ENCODE data around the gene PCNT. TPM values are rescaled to one million over a fixed set of nuclear protein-coding genes. Genes with fewer than 3 reads are reported as not detected.

The PCNT gene
- total RNA-seq, 1 experiment from 2014 or later: 38.4 TPM

DNA sequence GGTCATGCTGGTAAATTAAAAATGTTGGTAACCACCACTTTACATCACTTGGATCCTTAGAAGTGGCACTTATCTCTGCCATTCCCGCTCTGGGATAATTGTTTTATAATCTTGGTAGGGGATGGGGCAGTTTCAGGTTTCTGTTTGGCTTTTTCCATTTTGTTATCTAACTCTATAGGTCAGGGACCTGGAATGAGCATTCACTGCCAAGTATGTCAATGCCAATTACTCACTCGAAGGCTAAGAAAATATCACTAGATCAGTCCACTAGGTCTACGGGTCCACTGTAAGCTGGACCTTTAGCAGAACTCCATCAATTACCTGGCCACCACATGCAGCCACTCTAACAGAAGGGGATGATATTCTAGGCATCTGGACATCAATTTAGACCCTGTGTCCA is 130.2 kb downstream of the PCNT start:
- H3K9me3 ChIP-seq: peaks cover 9% of the 10 kb centered on the region; the same call in 1 of the 2 replicates
- TF ChIP-seq, protein P1, sequence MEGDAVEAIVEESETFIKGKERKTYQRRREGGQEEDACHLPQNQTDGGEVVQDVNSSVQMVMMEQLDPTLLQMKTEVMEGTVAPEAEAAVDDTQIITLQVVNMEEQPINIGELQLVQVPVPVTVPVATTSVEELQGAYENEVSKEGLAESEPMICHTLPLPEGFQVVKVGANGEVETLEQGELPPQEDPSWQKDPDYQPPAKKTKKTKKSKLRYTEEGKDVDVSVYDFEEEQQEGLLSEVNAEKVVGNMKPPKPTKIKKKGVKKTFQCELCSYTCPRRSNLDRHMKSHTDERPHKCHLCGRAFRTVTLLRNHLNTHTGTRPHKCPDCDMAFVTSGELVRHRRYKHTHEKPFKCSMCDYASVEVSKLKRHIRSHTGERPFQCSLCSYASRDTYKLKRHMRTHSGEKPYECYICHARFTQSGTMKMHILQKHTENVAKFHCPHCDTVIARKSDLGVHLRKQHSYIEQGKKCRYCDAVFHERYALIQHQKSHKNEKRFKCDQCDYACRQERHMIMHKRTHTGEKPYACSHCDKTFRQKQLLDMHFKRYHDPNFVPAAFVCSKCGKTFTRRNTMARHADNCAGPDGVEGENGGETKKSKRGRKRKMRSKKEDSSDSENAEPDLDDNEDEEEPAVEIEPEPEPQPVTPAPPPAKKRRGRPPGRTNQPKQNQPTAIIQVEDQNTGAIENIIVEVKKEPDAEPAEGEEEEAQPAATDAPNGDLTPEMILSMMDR (IDR thresholded peaks at IDR 0.05; ENCODE audit: insufficient read depth in 1 of 2, low read depth in 1 of 2, low read length in 1 of 2, severe bottlenecking in 1 of 2, unreplicated experiment in 1 of 2): no peak
- ChIA-PET CTCF (no interaction called here), POLR2A (no interaction called here)
- peaks cover 6% of the 10 kb centered on the region; the same call in 1 of the 2 replicates for H3K4me1 ChIP-seq
- peaks cover 37% of the 10 kb centered on the region for H3K36me3 Mint-ChIP-seq (ENCODE audit: insufficient read depth, unreplicated experiment)
- H3K27me3 ChIP-seq (replicated peaks; ENCODE audit: control insufficient read depth, insufficient read depth, low read length): no peaks in the 10 kb centered on the region
- no peaks in the 10 kb centered on the region; the same call in none of the 2 replicates for H3K36me3 ChIP-seq (ENCODE audit: control insufficient read depth, insufficient read depth, low read length)
- intact Hi-C loops (cut with micrococcal nuclease; ENCODE audit: unreplicated experiment): no loop called here
- H3K27me3 Mint-ChIP-seq (ENCODE audit: insufficient read depth, unreplicated experiment): no peaks in the 10 kb centered on the region
- H3K4me1 Mint-ChIP-seq (ENCODE audit: low read depth, unreplicated experiment): no peaks in the 10 kb centered on the region
- no peak overlapping the region for H3K4me3 Mint-ChIP-seq (ENCODE audit: unreplicated experiment)
- H3K9me3 Mint-ChIP-seq (ENCODE audit: unreplicated experiment): no peaks in the 10 kb centered on the region
- DNase-seq: no peak
- BruUV-seq (replicated peaks): no TSS peak
- H3K27ac Mint-ChIP-seq (ENCODE audit: unreplicated experiment): no peak overlapping the region
- no peak overlapping the region for H3K4me3 ChIP-seq (ENCODE audit: low read depth, low read length)

DNA sequence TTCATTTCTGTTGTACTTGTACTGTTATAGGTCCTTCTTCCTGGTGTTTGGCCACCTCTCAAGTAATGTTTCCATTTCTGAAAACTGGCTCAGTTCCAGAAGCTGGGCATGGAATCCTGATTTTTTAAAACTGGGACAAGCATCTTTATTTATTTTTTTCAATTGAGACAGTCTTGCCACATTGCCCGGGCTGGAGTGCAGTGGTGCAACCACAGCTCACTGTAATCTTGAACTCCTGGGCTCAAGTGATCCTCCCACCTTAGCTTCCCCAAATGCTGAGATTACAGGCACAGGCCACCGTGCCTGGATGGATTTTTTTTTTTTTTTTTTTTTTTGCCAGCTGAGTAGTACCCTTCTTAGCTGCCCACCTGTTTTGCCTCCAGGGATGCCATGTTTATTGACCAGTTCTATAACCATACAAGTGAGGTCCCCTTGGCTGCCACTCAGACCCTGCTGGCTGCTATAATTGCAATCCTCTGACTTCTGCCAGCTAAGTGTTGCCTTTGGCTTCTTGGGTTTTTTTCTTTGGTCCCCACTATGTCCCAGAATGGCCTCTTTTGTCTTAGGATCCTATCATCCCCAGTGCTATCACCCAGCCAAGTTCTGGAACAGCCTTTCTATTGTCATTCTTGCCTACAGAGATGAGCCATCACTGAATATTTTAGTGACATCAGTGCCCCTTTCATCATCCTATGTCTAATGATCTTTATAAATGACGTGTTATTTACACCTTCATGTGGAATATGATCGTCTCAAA is 130.9 kb downstream of the PCNT start:
- Histone ChIP-seq H3K9me3 (0 out of 2 replicates have a peak, but pooled peaks cover 2% of the 10 kb centered on the region), H3K27me3 (replicated peaks; ENCODE audit: control insufficient read depth, insufficient read depth, low read length) (no peaks in the 10 kb centered on the region)

DNA sequence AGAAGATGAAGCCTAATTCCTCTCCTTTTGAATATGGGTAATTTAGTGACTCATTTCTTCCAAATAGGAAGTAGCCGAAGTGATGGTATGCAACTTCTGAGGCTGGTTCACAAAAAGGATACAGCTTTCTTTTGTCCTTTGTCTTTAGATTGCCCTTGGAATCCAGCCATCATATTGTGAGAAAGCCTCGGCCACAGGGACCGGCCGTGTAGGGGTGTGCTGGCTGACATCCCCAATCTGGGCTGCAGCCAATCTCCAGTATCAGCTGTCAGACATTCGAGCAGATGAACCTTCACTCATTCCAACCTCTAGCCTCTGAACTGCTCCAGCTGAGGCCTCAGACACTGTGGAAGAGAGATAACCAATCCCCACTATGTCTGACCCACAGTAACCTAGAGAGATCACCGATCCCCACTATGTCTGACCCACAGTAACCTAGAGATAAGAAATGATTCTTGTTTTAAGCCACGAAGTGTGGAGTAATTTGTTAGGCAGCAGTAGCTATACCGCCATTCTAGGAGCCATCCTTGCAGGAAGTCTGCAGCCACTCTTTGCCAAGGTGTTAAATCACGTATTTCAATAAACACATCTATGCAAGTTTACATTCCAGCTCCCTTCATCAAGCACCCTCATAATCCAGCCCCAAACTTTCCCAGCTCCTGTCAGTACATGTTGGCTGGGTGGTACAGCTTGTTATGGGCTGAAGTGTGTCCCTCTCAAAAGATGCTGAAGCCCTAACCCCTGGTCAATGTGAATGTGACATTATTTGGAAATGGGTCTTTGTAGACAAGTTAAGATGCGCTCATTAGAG is 131.8 kb downstream of the PCNT start:
- H3K36me3 ChIP-seq (ENCODE audit: control insufficient read depth, insufficient read depth, low read length): no peaks in the 10 kb centered on the region; the same call in 1 of the 2 replicates
- H3K9me3 ChIP-seq: no peaks in the 10 kb centered on the region
- POLR2A ChIA-PET: no interaction called here
- Mint-ChIP-seq H3K4me1 (ENCODE audit: low read depth, unreplicated experiment) (no peaks in the 10 kb centered on the region), H3K27ac (ENCODE audit: unreplicated experiment) (no peak overlapping the region), H3K36me3 (ENCODE audit: insufficient read depth, unreplicated experiment) (peaks cover 23% of the 10 kb centered on the region), H3K4me3 (ENCODE audit: unreplicated experiment) (no peak overlapping the region), H3K27me3 (ENCODE audit: insufficient read depth, unreplicated experiment) (no peaks in the 10 kb centered on the region), H3K9me3 (ENCODE audit: unreplicated experiment) (no peaks in the 10 kb centered on the region)
- CTCF ChIA-PET: no interaction called here
- no peaks in the 10 kb centered on the region for H3K27me3 ChIP-seq (replicated peaks; ENCODE audit: control insufficient read depth, insufficient read depth, low read length)
- no TSS peak for BruUV-seq (replicated peaks)
- DNase-seq: no peak
- TF ChIP-seq, protein P1 (IDR thresholded peaks at IDR 0.05; ENCODE audit: insufficient read depth in 1 of 2, low read depth in 1 of 2, low read length in 1 of 2, severe bottlenecking in 1 of 2, unreplicated experiment in 1 of 2): no peak
- intact Hi-C loops (cut with micrococcal nuclease; ENCODE audit: unreplicated experiment): no loop called here
- no peak overlapping the region for H3K4me3 ChIP-seq (ENCODE audit: low read depth, low read length)
- H3K4me1 ChIP-seq: peaks cover 6% of the 10 kb centered on the region; the same call in 1 of the 2 replicates

More for the DNA sequence above, 130.9 kb downstream of the PCNT start:
- POLR2A ChIA-PET: no interaction called here
- no peak for DNase-seq
- Mint-ChIP-seq H3K4me3 (ENCODE audit: unreplicated experiment) (no peak overlapping the region), H3K4me1 (ENCODE audit: low read depth, unreplicated experiment) (no peaks in the 10 kb centered on the region), H3K36me3 (ENCODE audit: insufficient read depth, unreplicated experiment) (peaks cover 33% of the 10 kb centered on the region), H3K27me3 (ENCODE audit: insufficient read depth, unreplicated experiment) (no peaks in the 10 kb centered on the region), H3K9me3 (ENCODE audit: unreplicated experiment) (no peaks in the 10 kb centered on the region), H3K27ac (ENCODE audit: unreplicated experiment) (no peak overlapping the region)
- TF ChIP-seq, protein P1 (IDR thresholded peaks at IDR 0.05; ENCODE audit: insufficient read depth in 1 of 2, low read depth in 1 of 2, low read length in 1 of 2, severe bottlenecking in 1 of 2, unreplicated experiment in 1 of 2): no peak
- Histone ChIP-seq H3K4me1 (peaks cover 6% of the 10 kb centered on the region; the same call in 1 of the 2 replicates), H3K4me3 (ENCODE audit: low read depth, low read length) (no peak overlapping the region), H3K36me3 (ENCODE audit: control insufficient read depth, insufficient read depth, low read length) (no peaks in the 10 kb centered on the region; the same call in none of the 2 replicates)
- no TSS peak for BruUV-seq (replicated peaks)
- CTCF ChIA-PET: no interaction called here
- intact Hi-C loops (cut with micrococcal nuclease; ENCODE audit: unreplicated experiment): no loop called here
